Psoas muscle (tissue), 8 donors: ENCODE measurements around the gene PAGE3. TPM values are rescaled to one million over a fixed set of nuclear protein-coding genes. Genes with fewer than 3 reads are reported as not detected.

Experiments used
- ATAC-seq, 4 donors: fragments of 200-7000 bp; cut with Tn5 transposase; one replicate each; pipeline ENCODE4 v1.9.1; 2020; ENCODE audit warnings: moderate library complexity in 3 of 4, mild to moderate bottlenecking in 2 of 4
- DNase-seq, 2 donors: peaks; one replicate each; pipeline ENCODE4 v3.0.0-alpha.2; 2020
- H3K27ac ChIP-seq: fragments of 200-600 bp; one replicate; pipeline ENCODE4 v1.8.0; 2022
- H3K27me3 ChIP-seq, 3 donors: fragments of 200-600 bp in 1 of 3; one replicate each; pipeline versions ENCODE4 v1.6.1 to v1.8.0; 2013 to 2022; ENCODE audit warnings: low read length in 2 of 3, mild to moderate bottlenecking in 2 of 3, moderate library complexity in 1 of 3; ENCODE audit not compliant: insufficient read depth in 3 of 3
- H3K36me3 ChIP-seq, 2 donors: fragments of 200-600 bp in 1 of 2; one replicate each; pipeline versions ENCODE4 v1.6.1 to v1.8.0; 2013 to 2022; ENCODE audit warnings: low read depth in 1 of 2, mild to moderate bottlenecking in 1 of 2, moderate library complexity in 1 of 2; ENCODE audit not compliant: insufficient read depth in 1 of 2
- H3K4me1 ChIP-seq: fragments of 200-600 bp; one replicate; pipeline ENCODE4 v1.8.0; 2022
- H3K4me3 ChIP-seq: fragments of 200-600 bp; one replicate; pipeline ENCODE4 v1.8.0; 2022; ENCODE audit warnings: mild to moderate bottlenecking
- H3K9me3 ChIP-seq: fragments of 200-600 bp; one replicate; pipeline ENCODE4 v1.8.0; 2022
- WGBS, 3 donors: extraction: QIAGEN DNeasy Blood & Tissue Kit; methylation state at CpG; one replicate each; pipeline versions ENCODE4 v1.1.6 to v1.1.7; 2013; 5-methylcytosine and 5-hydroxymethylcytosine counted together
- intact Hi-C, 2 donors: fragments of 100-400 bp; cut with DNase I; formaldehyde crosslinking; loops; one replicate each; pipeline versions ENCODE4 v1.11.0 to v1.14.2; 2022
- long read RNA-seq, 2 donors: library from polyadenylated mRNA; unstranded; transcript quantifications; one replicate each; pipeline ENCODE4 v2.0.0, GENCODE V29; 2021
- polyA plus RNA-seq, 3 donors: library from polyadenylated mRNA; stranded (reverse); fragments of 200-250 nt; gene quantifications; one replicate each; pipeline ENCODE4 v1.2.3, GENCODE V29; 2013
- total RNA-seq, 4 donors: library from RNA; stranded (reverse); fragmentation: NEBNext Ultra II Directional in 2 of 4; extraction: Animal tissue kit (Norgen Biotek cat#: 25700) in 2 of 4; gene quantifications; one replicate each; pipeline versions ENCODE4 v1.2.1 to v1.2.4, GENCODE V29; 2021 to 2023
- TF ChIP-seq, protein P1 (sequence below): fragments of 200-600 bp; IDR thresholded peaks from one replicate; pipeline ENCODE4 v1.8.0; 2022; ENCODE audit warnings: antibody characterized with exemption
- donor health status: healthy with polysubstance abuse.
- donor health status: DM: no; HTN: no; CAD: no; lungs with moderate emphysema.
- donor health status: Bipolar disorder and iron deficiency.
- donor health status: healthy.
- donor health status: DM: yes; HTN: yes; CAD: no.
- donor health status: DM: no; HTN: no; CAD: no.
- donor health status: DM: no; HTN: no; CAD: no.
- donor health status: DM: yes; HTN: yes; CAD: no.

Gene PAGE3, protein sequence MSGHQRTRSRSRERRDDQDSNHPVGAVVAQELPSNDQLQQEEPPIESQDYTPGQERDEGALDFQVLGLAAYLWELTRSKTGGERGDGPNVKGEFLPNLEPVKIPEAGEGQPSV
- not detected for total RNA-seq
- not detected for polyA plus RNA-seq
- long read RNA-seq, donor 1, result 0 reads
- long read RNA-seq, donor 2, result 0 reads

DNA sequence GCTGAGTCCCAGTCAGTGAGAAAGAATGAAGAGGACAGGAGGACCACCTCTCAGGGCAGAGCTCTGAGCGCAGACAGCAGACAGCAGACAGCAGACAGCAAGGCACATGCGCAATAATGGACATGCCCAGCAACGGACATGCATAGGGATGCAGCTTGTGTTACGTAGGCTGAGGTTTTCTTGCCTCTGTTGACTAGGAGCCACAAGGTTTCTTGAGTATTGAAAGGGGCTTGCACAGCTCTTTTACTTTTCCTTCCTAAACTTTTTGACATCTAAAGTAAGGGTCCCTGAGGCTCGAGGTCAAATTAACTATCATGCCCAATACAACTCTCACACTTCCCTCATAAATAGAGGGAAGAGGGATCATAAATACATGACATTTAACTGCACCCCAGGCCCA lies at the start of gene PAGE3:
TSS of gene PAGE3 (minus strand) at position 101 of the 400 bp plus-strand sequence. CDS start 1,013 bp downstream, outside the sequence.
- Histone ChIP-seq H3K27ac (no peak within 1 kb of the TSS), H3K36me3 (no peaks in the 10 kb centered on the region), H3K4me3 (no peak within 1 kb of the TSS), H3K9me3 (no peaks in the 10 kb centered on the region), H3K27me3 (peaks cover 0 to 5% (median 0%) of the 10 kb centered on the region in 3 donors), H3K4me1 (no peaks in the 10 kb centered on the region)
- TF ChIP-seq, protein P1, sequence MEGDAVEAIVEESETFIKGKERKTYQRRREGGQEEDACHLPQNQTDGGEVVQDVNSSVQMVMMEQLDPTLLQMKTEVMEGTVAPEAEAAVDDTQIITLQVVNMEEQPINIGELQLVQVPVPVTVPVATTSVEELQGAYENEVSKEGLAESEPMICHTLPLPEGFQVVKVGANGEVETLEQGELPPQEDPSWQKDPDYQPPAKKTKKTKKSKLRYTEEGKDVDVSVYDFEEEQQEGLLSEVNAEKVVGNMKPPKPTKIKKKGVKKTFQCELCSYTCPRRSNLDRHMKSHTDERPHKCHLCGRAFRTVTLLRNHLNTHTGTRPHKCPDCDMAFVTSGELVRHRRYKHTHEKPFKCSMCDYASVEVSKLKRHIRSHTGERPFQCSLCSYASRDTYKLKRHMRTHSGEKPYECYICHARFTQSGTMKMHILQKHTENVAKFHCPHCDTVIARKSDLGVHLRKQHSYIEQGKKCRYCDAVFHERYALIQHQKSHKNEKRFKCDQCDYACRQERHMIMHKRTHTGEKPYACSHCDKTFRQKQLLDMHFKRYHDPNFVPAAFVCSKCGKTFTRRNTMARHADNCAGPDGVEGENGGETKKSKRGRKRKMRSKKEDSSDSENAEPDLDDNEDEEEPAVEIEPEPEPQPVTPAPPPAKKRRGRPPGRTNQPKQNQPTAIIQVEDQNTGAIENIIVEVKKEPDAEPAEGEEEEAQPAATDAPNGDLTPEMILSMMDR, result no peak
- ATAC-seq, result no peak
- no peak for DNase-seq
- intact Hi-C loops, result no loop called here
- WGBS, 3 donors, result 78 to 83% (median 82%) methylated on average over 5 of the region's 5 CpGs

DNA sequence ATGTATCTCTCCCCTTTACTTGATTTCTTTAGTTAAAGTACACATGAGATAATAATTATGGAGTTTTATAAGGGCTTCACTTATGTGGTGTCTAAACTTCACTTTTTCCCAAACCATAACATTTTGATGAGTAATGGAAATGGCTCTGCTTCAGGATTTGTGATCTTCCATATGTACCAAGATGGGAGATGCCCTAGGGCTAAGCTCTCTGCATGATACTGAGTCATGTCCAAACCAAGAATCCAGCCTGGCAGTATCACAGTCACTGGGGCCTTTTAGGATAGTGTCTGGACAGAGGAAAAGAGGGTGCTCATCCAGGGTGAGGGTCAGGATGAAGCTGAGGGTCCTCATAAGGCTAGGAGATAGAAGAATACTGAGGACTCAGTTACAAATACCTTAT lies 47.9 kb upstream of the PAGE3 start:
- no peak overlapping the region for H3K27ac ChIP-seq
- DNase-seq, result no peak

DNA sequence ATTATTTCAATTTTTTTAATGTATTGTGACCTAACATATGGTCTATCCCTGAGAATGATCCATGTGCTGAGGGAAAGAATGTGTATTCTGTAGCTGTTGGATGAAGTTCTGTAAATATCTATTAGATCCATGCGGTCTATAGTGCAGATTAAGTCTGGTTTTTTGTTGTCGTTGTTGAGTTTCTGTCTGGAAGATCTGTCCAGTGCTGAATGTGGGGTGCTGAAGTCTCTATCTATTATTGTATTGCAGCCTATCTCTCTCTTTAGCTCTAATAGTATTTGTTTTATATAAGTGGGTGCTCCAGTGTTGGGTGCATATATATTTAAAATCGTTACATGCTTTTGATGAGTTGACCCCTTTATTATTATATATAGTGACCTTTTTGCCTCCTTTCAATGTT lies 26.2 kb upstream of the PAGE3 start:
- Histone ChIP-seq H3K27ac (no peak overlapping the region), H3K36me3 (no peaks in the 10 kb centered on the region), H3K4me1 (no peaks in the 10 kb centered on the region), H3K9me3 (peaks cover 3% of the 10 kb centered on the region), H3K27me3 (peaks cover 0 to 5% (median 0%) of the 10 kb centered on the region in 3 donors), H3K4me3 (no peak overlapping the region)
- DNase-seq, result no peak
- ATAC-seq, result no peak
- TF ChIP-seq, protein P1, result no peak
- 73 to 89% (median 84%) methylated on average over 3 of the region's 3 CpGs for WGBS, 3 donors
- intact Hi-C loops, result no loop called here

More for the DNA sequence above, 47.9 kb upstream of the PAGE3 start:
- H3K4me3 ChIP-seq, result no peak overlapping the region
- peaks cover 0 to 14% (median 0%) of the 10 kb centered on the region in 3 donors for H3K27me3 ChIP-seq
- H3K36me3 ChIP-seq, result no peaks in the 10 kb centered on the region
- TF ChIP-seq, protein P1, result no peak
- H3K4me1 ChIP-seq, result no peaks in the 10 kb centered on the region
- intact Hi-C loops, result no loop called here
- H3K9me3 ChIP-seq, result peaks cover 4% of the 10 kb centered on the region
- no peak for ATAC-seq

DNA sequence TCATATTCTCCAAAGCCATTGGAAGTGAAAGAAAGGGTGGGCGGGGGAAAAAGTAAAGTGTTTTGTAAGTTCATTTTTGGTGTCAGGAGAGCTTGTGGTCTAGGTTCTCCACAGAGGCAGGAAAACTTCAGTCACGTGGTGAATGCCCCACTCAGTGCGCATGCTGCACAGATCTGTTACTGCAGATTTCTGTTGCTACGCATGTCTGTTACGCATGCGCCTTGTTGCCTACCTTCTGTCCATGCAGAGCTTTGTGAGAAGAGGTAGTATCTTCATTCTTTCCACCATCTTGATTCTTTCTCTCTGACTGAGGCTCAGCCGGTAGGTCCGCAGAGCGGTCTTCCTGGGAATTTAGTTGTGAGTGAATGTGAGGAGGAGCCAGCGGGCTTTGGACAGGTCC lies 15.1 kb upstream of the PAGE3 start:
- Histone ChIP-seq H3K27me3 (no peaks in the 10 kb centered on the region), H3K27ac (no peak overlapping the region), H3K4me3 (no peak overlapping the region), H3K9me3 (no peaks in the 10 kb centered on the region), H3K36me3 (no peaks in the 10 kb centered on the region), H3K4me1 (no peaks in the 10 kb centered on the region)
- ATAC-seq (no peak), DNase-seq (no peak)
- TF ChIP-seq, protein P1, result no peak
- intact Hi-C loops, result no loop called here
- WGBS, 3 donors, result 90 to 96% (median 90%) methylated on average over 6 to 10 of the region's 10 CpGs

DNA sequence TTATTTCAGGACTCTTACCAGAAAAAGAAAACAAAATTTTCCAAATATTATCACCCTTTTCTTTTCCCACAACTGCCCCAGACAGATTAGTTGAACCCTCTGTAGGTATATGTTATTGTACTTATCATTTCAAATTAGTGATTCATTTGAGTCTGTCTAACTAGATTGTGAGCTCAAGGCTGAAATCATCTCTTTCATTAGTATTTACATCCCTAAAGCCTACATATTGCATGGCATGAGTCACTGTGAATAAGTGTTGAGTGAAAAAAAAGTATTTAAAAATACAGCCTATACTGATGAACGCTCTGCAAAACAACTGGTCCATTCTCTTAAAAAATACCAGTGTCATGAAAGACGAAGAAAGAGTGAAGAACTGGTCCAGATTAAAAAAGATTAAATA lies 3.9 kb downstream of the PAGE3 start:
- no peak overlapping the region for H3K27ac ChIP-seq
- no peak for ATAC-seq
- TF ChIP-seq, protein P1, result no peak
- no peaks in the 10 kb centered on the region for H3K9me3 ChIP-seq
- 62 to 84% (median 84%) methylated on average over 2 of the region's 2 CpGs for WGBS, 3 donors
- intact Hi-C loops, result no loop called here
- H3K36me3 ChIP-seq, result no peaks in the 10 kb centered on the region
- H3K27me3 ChIP-seq, result peaks cover 0 to 9% (median 0%) of the 10 kb centered on the region in 3 donors
- no peak for DNase-seq
- H3K4me3 ChIP-seq, result no peak overlapping the region
- H3K4me1 ChIP-seq, result no peaks in the 10 kb centered on the region
